Femur (tissue), 1 donor: Measurements from ENCODE around the gene ICAM2.
A peak's percentile ranks its signal among the peaks of the same experiment; 100 is the strongest.
"Not testable (repeated sequence)": the region's sequence is repeated elsewhere in the genome, so short reads cannot be mapped to it uniquely, and the experiment has no call there.

Experiments used
- DNase-seq: peaks from one replicate; pipeline ENCODE4 v3.0.0-alpha.2; 2017

ICAM2 gene

DNA sequence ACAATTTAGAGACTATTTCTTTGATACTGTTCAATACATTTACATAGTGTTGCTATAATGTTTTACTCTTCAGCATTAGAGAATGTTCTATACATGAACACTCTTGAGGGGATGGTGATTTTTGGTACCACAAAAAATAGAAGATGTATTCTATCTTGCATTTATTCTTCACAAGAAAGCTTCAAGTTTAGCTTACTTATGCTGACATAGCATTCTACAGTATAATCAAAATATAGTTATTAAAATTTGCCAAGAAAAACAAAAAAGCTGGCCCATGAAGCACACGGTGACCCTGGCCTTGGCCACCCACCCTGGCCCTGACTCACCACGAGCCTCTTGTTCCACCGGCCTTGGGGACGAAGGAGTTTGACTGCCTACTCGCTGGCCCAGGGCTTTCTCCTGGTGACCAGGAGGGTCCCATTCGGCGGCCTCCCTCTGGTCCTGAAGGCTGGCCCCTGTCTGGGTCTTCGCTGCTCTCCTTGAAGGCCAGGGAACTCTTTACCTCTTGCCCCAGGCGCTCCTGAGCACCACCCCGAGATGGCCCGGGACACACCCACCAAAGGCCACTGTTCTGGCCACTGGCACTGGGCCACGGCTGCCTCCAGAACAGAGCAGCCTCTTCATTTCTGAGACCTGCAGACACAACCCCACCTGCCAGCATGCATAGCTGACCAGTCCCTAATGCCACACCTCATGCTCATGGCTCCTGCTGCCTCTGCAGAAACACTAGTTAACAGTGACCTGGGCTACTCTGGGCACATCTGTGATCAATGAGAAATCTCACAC is 22.5 kb upstream of the ICAM2 start:
- DNase-seq: no peak

DNA sequence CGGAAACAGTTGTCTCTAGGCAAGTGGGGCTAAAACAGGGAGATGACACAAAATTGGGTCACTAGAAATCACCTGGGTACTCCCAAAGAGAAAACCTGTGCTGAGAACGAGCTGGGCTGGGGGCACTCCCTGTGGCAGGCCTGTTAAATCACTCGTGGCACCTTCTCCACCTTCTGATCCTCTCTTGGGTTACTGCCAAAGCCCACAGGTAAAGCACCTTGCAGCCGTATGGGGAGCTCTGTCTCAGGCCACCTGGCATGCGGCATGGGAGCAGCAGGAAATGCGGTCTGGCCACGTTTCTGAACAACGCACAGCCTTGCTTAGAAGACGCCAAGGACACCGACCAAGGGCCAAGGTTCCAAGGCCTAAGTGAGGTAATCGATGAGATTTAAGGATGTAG is 21.5 kb upstream of the ICAM2 start:
- no peak for DNase-seq

- no peak for DNase-seq
Observed at GRCh38 chr17:64040206-64040605, 19.8 kb upstream of the ICAM2 start.

DNA sequence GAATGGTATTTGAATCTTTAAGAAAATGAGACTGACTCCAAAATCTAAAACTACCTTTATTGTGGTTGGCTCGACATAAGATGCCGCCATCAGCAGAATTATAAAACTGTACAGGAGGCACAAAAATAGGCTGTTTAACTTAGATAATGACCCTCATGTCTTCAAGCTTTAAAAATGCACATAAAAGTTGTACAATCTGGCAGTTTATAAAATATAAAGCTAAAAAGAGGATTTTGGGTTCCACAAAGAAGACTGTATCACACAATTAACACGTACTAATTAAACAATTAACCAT is 18.6 kb upstream of the ICAM2 start:
- no peak for DNase-seq

GRCh38 chr17:64038331-64039105 is 18.1 kb upstream of the ICAM2 start:
- no peak for DNase-seq

DNA sequence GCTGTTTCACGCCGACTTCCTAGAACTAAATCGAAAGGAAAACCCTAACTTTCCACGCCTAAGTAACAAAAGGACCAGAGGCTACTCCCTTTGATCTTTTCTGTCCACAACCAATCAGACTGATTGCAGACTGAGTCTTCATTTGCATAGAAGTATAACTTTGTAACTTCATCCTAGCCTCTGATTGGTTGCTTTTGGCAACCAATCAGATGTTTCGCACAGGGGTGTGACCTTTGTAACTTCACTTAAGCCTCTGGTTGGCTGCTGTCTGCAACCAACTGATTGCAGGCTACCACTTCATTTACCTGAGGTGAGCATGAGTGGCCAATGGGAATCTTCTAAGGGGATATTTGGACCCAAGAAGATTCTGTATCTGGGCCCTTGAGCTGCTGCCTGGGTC is 17.4 kb upstream of the ICAM2 start:
- no peak for DNase-seq

GRCh38 chr17:64037180-64037579 is 16.7 kb upstream of the ICAM2 start:
- DNase-seq: no peak

DNA sequence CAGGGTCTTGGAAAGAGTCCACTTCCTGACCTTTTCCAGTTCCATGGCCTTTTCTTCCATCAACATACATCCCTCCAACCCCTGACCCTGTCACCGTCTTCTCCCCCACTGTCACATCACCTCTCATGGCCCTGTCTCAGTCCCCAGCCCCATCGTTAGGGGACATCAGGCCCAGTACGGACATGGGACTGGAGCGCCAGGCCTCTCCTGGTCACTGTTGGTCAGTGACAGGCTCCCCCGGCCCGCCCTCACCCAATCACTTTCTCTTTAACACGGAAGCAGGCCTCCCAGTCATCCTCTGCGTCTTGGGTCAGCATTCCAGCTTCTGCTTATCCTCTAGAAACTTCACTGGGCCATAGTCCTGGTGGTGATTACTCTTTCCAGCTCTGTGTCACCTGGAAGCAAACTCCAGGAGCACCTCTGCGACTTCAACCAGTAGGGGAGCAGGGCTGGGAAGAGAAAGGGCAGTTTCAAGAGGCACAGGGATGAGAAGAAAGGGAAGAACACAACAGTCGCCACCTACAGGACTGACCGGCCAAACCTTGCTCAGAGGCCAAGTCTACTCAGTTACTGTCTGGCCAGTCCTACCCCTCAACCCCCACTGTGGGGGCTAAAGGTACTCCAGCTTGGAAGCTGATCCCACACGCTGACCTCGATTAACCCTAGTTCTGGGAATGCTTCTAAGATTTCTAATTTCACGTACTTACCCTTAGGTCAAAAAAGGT is 15.9 kb upstream of the ICAM2 start:
- no peak for DNase-seq

DNA sequence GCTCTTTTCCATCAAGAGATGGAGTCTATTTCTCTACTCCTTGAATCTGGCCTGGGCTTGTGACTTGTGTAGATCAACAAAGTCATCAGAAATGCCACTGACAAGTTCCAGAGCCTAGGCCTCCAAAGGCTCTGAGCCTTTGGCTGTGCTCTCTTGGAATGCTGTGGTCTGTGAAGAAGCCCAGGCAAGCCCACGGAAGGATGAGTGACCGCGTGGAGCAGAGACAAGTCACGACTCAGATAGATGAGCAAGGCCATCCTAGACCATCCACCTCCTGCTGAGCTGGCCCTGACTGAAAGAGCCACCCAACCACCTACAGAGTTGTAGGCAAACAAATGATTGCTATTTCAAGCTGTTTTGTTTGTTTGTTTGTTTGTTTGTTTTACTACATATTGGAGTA is 11.6 kb upstream of the ICAM2 start:
- no peak for DNase-seq

DNA sequence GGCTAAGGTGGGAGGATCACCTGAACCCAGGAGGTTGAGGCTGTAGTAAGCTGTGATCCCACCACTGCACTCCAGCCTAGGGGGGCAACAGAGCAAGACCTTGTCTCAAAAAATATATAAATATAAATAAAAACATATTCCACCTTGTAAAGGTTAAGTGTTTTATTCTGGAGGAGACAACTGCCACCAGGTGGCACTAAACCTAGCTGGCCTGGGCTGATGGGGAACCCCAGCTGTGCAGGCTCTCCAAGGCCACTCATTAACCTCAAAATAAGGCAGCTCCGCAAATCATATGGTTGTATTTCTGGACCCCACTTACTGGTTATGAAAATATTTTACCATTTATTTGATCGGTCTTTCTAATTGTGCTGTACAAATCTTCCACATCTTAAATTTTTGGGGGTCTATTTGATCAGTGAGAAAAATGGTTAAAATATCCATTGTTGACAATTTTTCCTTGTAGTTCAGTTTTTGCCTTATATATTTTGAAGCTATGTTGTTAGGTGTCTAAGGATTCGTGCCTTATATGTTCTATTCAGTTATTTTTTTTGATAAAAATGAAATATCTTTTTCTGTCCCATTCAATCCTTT is 8.5 kb upstream of the ICAM2 start:
- peak; percentile 66 for DNase-seq

DNA sequence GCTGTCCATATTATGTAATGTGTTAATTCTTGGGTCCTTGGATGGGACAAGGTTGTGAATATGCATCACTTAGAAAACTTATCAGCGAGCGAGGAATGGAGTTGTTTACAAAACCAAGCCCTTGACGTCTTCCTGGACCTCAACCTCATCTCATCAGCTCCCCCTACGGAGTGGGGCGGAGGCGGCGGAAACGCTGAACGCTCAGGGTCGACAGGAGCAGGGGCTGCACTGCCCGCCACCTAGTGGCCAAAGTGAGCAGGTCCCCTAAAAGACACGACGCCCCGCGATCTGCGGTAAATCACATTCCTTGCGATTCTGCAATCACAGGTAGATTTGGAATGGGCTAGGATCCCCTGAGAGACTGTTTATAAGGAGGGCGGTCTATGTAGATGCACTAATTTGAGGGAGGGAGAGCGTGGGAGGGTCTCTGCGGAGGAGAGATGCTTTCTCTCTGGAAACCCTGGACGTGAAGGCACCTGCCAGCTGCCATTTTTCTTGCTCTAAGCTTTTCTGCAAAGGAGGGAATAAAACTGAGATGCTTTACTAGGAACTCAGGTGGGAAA is 5.4 kb upstream of the ICAM2 start:
- DNase-seq: peak; percentile 78

GRCh38 chr17:64024781-64025731 is 4.6 kb upstream of the ICAM2 start:
- no peak for DNase-seq

DNA sequence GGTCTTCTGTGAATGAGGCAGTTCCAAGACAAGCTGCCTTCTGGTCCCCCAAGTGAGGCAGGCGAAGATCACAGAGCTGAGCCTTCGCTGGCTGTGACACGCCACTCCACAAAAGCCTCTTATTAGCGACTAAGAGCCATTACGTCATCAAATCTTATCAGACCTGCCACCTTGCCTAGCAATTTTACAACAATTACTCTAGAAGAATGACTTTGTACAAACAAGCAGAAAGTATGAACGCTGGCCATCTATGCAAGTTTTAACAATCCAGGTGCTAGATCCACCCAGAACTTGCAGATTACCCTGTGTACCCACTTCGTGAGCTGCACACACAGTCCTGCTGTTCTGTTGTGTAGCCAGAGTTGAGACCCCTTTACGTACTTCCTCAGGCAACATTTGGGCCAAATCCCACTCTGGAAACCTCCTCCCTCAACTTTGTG is 3.8 kb upstream of the ICAM2 start:
- DNase-seq: no peak

- DNase-seq: no peak
Observed at GRCh38 chr17:64022611-64023063, 2.2 kb upstream of the ICAM2 start.

- not testable (repeated sequence) for DNase-seq
Observed at GRCh38 chr17:64019551-64019961, 877 bp downstream of the ICAM2 start.

DNA sequence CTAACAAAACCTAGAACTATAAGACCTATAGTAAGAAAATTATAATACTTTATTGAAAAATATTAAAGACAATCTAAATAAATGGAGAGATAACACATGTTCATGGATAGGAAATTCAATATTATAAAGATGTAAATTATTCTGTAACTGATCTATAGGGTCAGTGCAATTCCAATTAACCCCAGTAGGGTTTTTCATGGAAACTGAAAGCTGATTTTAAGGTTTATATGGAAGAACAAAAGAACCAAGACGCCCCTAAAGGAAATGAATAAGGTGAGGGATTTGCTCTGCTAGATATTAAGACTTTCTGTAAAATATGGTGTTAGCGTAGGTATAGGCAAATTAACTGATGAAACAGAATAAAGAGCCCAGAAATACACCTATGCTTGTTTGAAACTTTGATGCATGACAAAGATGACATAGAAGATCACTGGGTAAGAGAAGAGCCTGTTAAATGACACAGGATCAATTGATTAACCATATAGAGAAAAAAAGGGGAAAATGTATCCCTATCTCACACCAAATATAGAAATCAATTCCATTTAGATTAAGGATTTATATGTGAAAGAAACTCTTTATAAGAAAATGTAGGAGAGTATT is 3.0 kb downstream of the ICAM2 start:
- DNase-seq: no peak

DNA sequence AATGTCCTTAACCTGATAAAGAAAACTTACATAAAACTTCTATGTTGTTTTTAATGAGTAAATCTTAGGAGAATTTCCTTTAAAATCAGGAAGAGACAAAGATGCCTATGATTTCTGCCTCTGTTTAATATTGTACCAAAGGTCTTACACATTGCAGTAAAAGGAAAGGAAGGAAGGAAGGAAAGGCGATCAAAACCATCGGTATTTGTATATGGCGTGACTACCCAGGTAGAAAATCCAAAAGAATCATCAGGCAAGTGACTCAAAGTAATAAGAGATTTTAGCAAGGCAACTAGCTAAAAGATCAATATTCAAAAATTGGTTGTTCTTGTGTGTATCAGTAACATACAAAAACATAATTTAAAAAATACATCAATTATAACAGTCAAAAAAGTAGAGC is 3.5 kb downstream of the ICAM2 start:
- DNase-seq: no peak

DNA sequence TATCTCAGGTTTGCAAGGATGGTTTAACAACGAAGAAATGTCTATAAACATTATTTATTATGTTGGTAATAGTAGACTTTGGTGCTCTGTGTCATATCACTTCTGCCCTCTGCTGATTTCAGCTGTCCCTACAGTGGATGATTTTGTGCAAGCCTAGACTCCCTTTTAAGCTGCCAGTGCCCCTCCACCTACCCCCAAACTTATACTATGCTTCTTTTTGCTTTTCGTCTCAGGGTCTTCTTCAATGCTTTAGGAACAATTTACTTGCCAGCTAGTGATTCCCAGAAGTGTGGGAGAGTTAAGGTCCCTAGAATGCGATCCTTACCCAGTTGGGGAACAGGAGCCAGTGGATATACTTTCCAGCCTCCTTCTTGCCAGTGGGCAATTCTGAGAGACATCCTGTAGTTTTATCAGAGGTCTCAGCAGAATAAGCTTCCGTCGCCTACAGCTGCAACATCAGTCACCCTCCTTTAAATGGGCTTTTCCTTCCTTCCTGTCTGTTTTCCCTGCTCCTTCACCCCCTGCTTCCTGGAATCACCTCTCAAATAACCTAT is 4.1 kb downstream of the ICAM2 start:
- DNase-seq: no peak

DNA sequence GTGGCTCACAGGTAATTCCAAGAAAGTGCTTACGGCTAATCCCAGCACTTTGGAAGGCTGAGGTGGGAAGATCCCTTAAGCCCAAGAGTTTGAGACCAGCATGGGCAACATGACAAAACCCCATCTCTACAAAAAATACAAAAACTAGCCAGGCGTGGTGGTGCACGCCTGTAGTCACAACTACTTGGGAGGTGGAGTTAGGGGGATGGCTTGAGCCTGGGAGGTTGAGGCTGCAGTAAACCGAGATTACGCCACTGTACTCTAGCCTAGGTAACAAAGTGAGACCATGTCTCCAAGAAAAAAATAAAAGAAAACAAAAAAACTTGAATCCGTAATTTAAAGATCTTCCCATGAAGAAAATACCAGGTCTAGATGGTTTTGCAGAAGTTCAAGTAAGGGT is 5.0 kb downstream of the ICAM2 start:
- DNase-seq: no peak

DNA sequence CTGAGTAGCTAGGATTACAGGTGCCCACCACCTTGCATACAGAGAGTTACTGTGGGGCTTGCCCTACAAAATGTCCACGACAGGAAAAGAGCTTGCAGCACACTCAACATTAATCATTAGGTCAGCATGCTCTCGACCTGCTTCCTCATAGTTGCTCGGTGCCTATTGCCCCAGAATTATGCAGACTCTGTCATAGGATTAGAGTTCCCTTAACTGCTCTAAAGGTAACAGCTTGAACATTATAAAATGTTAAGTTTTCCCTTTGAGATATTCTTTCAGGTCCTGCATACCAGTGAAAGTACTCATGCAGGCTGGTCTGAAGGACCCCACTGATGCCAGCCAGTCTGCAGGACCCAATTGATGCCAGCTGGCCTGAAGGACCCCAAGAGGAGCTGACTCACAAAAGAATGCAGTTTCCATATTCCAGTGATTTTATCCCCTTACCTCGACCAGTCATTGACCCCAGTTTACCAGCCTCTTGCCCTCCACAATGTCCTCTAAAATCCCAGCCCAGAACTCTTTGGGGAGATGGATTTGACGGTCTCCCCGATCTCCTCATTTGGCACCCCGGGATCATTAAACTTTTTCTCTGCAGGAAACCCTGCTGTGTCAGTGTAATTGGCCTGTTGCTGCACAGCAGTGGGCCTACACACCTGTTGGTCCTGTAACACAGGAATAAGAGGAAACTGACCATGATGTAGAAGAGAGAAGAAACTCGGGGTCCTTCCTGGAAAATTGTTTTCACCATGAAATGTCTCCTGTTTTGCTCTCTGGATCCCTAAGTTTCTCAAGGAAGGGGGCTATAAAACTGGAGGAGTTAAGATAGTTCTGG is 10.6 kb downstream of the ICAM2 start:
- DNase-seq: no peak
